Omental fat pad (tissue), 4 donors: Measurements from ENCODE around the gene ACYP2. TPM values are rescaled to one million over a fixed set of nuclear protein-coding genes. Genes with fewer than 3 reads are reported as not detected.
"Not testable (repeated sequence)": the region's sequence is repeated elsewhere in the genome, so short reads cannot be mapped to it uniquely, and the experiment has no call there.

Source experiments
- ATAC-seq: fragments of 150-250 bp; one replicate; pipeline ENCODE4 v1.9.1; 2016; ENCODE audit warnings: mild to moderate bottlenecking, moderate library complexity; ENCODE audit not compliant: low FRiP score
- DNase-seq: peaks from one replicate; pipeline ENCODE4 v3.0.0-alpha.2; 2019; ENCODE audit warnings: low spot score
- CTCF ChIP-seq, 3 donors: fragments of 450-650 bp; IDR thresholded peaks; one replicate each; pipeline ENCODE4 v1.5.1; 2016 to 2017; ENCODE audit warnings: antibody characterized with exemption in 3 of 3, mild to moderate bottlenecking in 3 of 3, moderate library complexity in 2 of 3
- total RNA-seq, 4 donors: library from RNA; depleted of rRNA; stranded (reverse); fragments of >200 nt; gene quantifications; one replicate each; pipeline ENCODE4 v1.1.0, GENCODE V29; 2016

ACYP2 gene
- total RNA-seq, 4 donors from 2014 or later, result 15.1 to 20.0 (median 18.2) TPM

GRCh38 chr2:54258166-54258565, 142.8 kb downstream of the ACYP2 start:
- ATAC-seq, result no peak
- no peak for TF ChIP-seq CTCF (IDR thresholded peaks at IDR 0.05)

GRCh38 chr2:54259413-54260240, 144.2 kb downstream of the ACYP2 start:
- DNase-seq (no peak), ATAC-seq (no peak)
- no peak for TF ChIP-seq CTCF (IDR thresholded peaks at IDR 0.05)

More at GRCh38 chr2:54258166-54258565, 142.8 kb downstream of the ACYP2 start:
- no peak for DNase-seq

- DNase-seq, result no peak
- no peak for TF ChIP-seq CTCF (IDR thresholded peaks at IDR 0.05)
- ATAC-seq, result no peak
Measured at GRCh38 chr2:54260241-54260595, 144.8 kb downstream of the ACYP2 start.

- DNase-seq, result no peak
- ATAC-seq, result no peak
- TF ChIP-seq CTCF (IDR thresholded peaks at IDR 0.05), result no peak
Measured at GRCh38 chr2:54261537-54261936, 146.1 kb downstream of the ACYP2 start.

- ATAC-seq (no peak), DNase-seq (no peak)
- no peak for TF ChIP-seq CTCF (IDR thresholded peaks at IDR 0.05)
Measured at GRCh38 chr2:54262015-54262765, 146.8 kb downstream of the ACYP2 start.

- not testable (repeated sequence) for DNase-seq, ATAC-seq
Measured at GRCh38 chr2:54265081-54265480, 149.7 kb downstream of the ACYP2 start.

GRCh38 chr2:54267577-54267976, 152.2 kb downstream of the ACYP2 start:
- no peak for ATAC-seq
- no peak for TF ChIP-seq CTCF (IDR thresholded peaks at IDR 0.05)

More at GRCh38 chr2:54267577-54267976, 152.2 kb downstream of the ACYP2 start:
- no peak for DNase-seq
